MM.1S (cell line): Measurements from ENCODE around the gene CDC42EP5.

Experiments
- DNase-seq: peaks from one replicate; pipeline ENCODE4 v3.0.0-alpha.2; 2015
- H2AFZ ChIP-seq: fragments of 300-600 bp; sonication (generic); 2 replicates; pipeline ENCODE4 v1.6.0; 2016; ENCODE audit warnings: antibody characterized with exemption, low read length
- H3F3A ChIP-seq: fragments of 300-600 bp; sonication (generic); 2 replicates; pipeline ENCODE4 v1.6.1; 2016; ENCODE audit warnings: mild to moderate bottlenecking, antibody characterized with exemption, low read length, moderate library complexity, mixed read lengths; ENCODE audit not compliant: insufficient read depth
- H3K27ac ChIP-seq: fragments of 300-600 bp; sonication (generic); 2 replicates; pipeline ENCODE4 v1.5.1; 2016; ENCODE audit warnings: mild to moderate bottlenecking, low read length
- H3K27me3 ChIP-seq: fragments of 300-600 bp; sonication (generic); replicated peaks from 2 replicates; pipeline ENCODE4 v1.6.0; 2016; ENCODE audit warnings: low read length; ENCODE audit not compliant: insufficient read depth
- H3K36me3 ChIP-seq: fragments of 300-600 bp; sonication (generic); replicated peaks from 2 replicates; pipeline ENCODE4 v1.6.1; 2016; ENCODE audit warnings: mild to moderate bottlenecking, low read length, mixed read lengths; ENCODE audit not compliant: insufficient read depth
- H3K4me1 ChIP-seq: fragments of 300-600 bp; sonication (generic); 2 replicates; pipeline ENCODE4 v1.6.1; 2016; ENCODE audit warnings: low read length, mixed read lengths
- H3K4me2 ChIP-seq: fragments of 300-600 bp; sonication (generic); 2 replicates; pipeline ENCODE4 v1.6.0; 2016; ENCODE audit warnings: low read depth, low read length
- H3K4me3 ChIP-seq: fragments of 300-600 bp; sonication (generic); 2 replicates; pipeline ENCODE4 v1.5.1; 2016; ENCODE audit warnings: low read length, mixed read lengths
- H3K79me2 ChIP-seq: fragments of 300-600 bp; sonication (generic); 2 replicates; pipeline ENCODE4 v1.6.1; 2016; ENCODE audit warnings: mixed run types, low read length, mixed read lengths
- H3K9ac ChIP-seq: fragments of 300-600 bp; sonication (generic); 2 replicates; pipeline ENCODE4 v1.6.1; 2016; ENCODE audit warnings: low read length, mixed read lengths
- H3K9me2 ChIP-seq: fragments of 300-600 bp; sonication (generic); replicated peaks from 2 replicates; pipeline ENCODE4 v1.6.1; 2016; ENCODE audit warnings: mild to moderate bottlenecking, low read length, mixed read lengths; ENCODE audit not compliant: insufficient read depth
- H3K9me3 ChIP-seq: fragments of 300-600 bp; sonication (generic); replicated peaks from 2 replicates; pipeline ENCODE4 v1.6.1; 2016; ENCODE audit warnings: mild to moderate bottlenecking, low read length, mixed read lengths; ENCODE audit not compliant: insufficient read depth
- H4K20me1 ChIP-seq: fragments of 300-600 bp; sonication (generic); 2 replicates; pipeline ENCODE4 v1.6.1; 2016; ENCODE audit warnings: mild to moderate bottlenecking, low read length, moderate library complexity, mixed read lengths; ENCODE audit not compliant: insufficient read depth
- EZH2 ChIP-seq: fragments of 300-600 bp; sonication (generic); optimal IDR thresholded peaks from 2 replicates; pipeline ENCODE3; 2017; ENCODE audit warnings: low read depth, mild to moderate bottlenecking, antibody characterized with exemption, low read length, mixed read lengths
- EZH2phosphoT487 ChIP-seq: fragments of 300-600 bp; sonication (generic); IDR thresholded peaks from 2 replicates; pipeline ENCODE4 v1.6.1; 2018; ENCODE audit warnings: antibody characterized with exemption, low read length
- TF ChIP-seq, protein P1 (sequence below): fragments of 300-600 bp; sonication (generic); IDR thresholded peaks from 2 replicates; pipeline ENCODE4 v1.5.1; 2016; ENCODE audit warnings: antibody characterized with exemption, low read length, mixed read lengths

The CDC42EP5 gene

DNA sequence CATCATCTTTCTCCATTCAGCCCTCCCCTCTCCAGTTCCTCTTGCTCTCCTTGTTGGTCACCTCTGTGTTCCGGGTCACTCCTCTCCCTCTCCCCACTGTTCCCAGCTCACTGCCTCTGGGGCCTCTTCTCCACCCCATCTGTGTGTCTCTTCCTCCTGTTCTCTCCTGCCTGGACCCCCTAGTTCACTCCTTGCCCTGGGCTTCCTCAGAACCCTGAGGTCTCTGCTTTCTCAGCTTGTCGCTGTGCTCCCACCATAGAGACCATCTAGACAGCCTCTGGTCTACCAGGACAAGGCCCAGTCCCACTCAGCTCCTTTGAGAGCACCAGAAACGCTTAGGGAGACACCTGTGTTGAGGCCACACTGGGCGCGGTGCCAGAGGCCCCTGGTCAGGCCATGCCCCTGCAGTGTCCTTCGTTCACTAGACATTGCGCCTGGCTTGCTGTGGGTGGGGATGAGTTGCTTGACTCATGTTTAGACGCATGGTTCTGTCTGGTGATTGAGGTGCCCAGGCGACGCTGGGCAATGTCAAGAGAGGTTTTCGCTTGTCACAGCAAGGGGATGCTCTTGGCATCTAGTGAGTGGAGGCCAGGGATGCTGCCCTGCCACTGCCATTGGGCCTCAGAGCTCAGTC is 14.3 kb downstream of the CDC42EP5 start:
- Histone ChIP-seq H3F3A (peaks cover 7% of the 10 kb centered on the region; the same call in 1 of the 2 replicates), H3K27me3 (no peaks in the 10 kb centered on the region), H3K27ac (no peak overlapping the region), H4K20me1 (peaks cover 6% of the 10 kb centered on the region), H3K4me2 (no peak overlapping the region), H3K9me3 (no peaks in the 10 kb centered on the region), H3K9ac (no peak overlapping the region), H3K79me2 (peaks cover 57% of the 10 kb centered on the region), H3K9me2 (no peaks in the 10 kb centered on the region), H2AFZ (no peak overlapping the region), H3K36me3 (peaks cover 18% of the 10 kb centered on the region), H3K4me3 (no peak overlapping the region), H3K4me1 (peaks cover 5% of the 10 kb centered on the region; the same call in 1 of the 2 replicates)
- TF ChIP-seq, protein P1, sequence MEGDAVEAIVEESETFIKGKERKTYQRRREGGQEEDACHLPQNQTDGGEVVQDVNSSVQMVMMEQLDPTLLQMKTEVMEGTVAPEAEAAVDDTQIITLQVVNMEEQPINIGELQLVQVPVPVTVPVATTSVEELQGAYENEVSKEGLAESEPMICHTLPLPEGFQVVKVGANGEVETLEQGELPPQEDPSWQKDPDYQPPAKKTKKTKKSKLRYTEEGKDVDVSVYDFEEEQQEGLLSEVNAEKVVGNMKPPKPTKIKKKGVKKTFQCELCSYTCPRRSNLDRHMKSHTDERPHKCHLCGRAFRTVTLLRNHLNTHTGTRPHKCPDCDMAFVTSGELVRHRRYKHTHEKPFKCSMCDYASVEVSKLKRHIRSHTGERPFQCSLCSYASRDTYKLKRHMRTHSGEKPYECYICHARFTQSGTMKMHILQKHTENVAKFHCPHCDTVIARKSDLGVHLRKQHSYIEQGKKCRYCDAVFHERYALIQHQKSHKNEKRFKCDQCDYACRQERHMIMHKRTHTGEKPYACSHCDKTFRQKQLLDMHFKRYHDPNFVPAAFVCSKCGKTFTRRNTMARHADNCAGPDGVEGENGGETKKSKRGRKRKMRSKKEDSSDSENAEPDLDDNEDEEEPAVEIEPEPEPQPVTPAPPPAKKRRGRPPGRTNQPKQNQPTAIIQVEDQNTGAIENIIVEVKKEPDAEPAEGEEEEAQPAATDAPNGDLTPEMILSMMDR, result no peak
- TF ChIP-seq EZH2phosphoT487, result no peak
- no peak for TF ChIP-seq EZH2
- DNase-seq, result no peak

DNA sequence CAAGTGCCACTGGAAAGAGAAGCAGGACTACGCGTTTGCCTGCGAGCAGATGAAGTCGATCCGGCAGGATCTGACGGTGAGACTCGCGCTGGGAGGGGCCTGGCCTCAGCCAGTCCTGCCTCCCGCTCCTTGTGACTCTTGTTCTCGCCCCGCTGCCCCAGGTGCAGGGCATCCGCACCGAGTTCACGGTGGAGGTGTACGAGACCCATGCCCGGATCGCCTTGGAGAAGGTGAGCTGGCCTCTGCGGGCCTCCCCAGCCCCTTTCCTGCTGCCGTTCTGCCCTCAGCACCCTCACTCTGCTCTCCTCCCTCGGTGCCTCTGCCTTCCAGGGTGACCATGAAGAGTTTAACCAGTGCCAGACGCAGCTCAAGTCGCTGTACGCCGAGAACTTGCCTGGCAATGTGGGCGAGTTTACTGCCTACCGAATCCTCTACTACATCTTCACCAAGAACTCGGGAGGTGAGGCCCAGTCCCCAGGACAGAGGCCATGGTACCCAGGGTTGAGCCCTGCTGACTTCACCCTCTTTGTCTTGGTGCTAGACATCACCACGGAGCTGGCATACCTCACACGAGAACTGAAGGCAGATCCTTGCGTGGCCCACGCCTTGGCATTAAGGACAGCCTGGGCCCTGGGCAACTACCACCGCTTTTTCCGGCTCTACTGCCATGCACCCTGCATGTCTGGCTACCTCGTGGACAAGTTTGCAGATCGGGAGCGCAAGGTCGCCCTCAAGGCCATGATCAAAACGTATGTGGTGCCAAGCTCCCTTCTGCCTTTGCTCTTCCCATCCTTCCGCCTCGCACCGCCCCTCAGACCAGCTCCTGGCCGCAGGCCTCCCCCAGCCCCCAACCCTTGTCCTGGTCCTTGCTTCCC is 15.1 kb downstream of the CDC42EP5 start:
- peaks cover 23% of the 10 kb centered on the region for H3K36me3 ChIP-seq
- H3K27me3 ChIP-seq, result no peaks in the 10 kb centered on the region
- H3K27ac ChIP-seq, result no peak overlapping the region
- H3K4me1 ChIP-seq, result peaks cover 5% of the 10 kb centered on the region; the same call in 1 of the 2 replicates
- H3K4me3 ChIP-seq, result no peak overlapping the region
- H3K79me2 ChIP-seq, result peaks cover 64% of the 10 kb centered on the region
- TF ChIP-seq EZH2, result no peak
- no peak for TF ChIP-seq EZH2phosphoT487
- TF ChIP-seq, protein P1, result no peak
- H3K9ac ChIP-seq, result no peak overlapping the region
- H3K9me3 ChIP-seq, result no peaks in the 10 kb centered on the region
- H2AFZ ChIP-seq, result no peak overlapping the region
- H4K20me1 ChIP-seq, result peaks cover 6% of the 10 kb centered on the region
- DNase-seq, result no peak
- no peaks in the 10 kb centered on the region for H3K9me2 ChIP-seq
- H3F3A ChIP-seq, result peaks cover 7% of the 10 kb centered on the region; the same call in 1 of the 2 replicates
- no peak overlapping the region for H3K4me2 ChIP-seq

DNA sequence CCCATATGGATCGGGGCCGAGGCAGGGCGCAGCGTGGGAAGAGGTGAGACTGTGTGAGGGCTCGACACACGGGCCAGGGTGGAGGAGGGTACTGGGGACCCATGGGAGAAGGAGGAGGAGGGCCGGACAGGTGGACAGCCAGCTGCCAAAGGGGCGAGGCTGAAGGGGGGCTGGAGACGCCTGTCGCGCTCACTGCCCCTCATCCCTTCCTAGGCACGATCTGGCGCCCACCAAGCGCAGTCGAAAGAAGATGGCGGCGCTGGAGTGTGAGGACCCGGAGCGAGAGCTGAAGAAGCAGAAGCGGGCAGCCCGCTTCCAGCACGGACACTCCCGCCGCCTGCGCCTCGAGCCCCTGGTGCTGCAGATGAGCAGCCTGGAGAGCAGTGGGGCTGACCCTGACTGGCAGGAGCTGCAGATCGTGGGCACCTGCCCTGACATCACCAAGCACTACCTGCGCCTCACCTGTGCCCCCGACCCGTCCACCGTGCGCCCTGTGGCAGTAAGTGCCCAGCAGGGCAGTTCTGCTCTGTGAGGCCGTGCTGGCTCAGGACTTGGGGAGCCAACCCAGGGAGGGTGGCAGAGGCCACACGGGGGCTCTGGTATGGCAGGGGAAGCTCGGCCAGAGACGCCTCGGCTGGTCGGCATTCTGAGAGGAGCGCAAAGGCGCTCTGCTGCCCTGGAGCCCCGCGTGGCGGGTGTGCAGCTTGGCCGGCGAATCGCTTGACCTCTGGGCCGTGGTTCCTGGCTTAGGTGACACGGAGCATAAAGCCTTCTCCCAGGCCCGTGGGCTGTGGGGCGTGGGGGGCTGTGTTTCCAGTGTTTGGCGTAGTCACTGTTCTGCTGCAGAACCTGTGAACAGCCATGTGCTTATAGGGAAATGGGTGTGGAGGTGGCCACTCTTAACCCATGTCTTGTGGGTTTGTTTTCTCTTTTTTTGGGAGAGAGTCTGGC is 16.4 kb downstream of the CDC42EP5 start:
- Histone ChIP-seq H3F3A (peaks cover 7% of the 10 kb centered on the region; the same call in 1 of the 2 replicates), H2AFZ (no peak overlapping the region), H3K79me2 (peaks cover 71% of the 10 kb centered on the region), H3K9me2 (no peaks in the 10 kb centered on the region), H3K27me3 (no peaks in the 10 kb centered on the region), H3K27ac (no peak overlapping the region), H3K36me3 (peaks cover 31% of the 10 kb centered on the region), H3K9ac (no peak overlapping the region), H3K4me3 (no peak overlapping the region), H3K4me2 (no peak overlapping the region), H4K20me1 (peaks cover 10% of the 10 kb centered on the region), H3K9me3 (no peaks in the 10 kb centered on the region), H3K4me1 (no peaks in the 10 kb centered on the region)
- TF ChIP-seq, protein P1, result no peak
- TF ChIP-seq EZH2phosphoT487 (no peak), EZH2 (no peak)
- no peak for DNase-seq
